ENCODE results near the gene TOP3A. TPM values are rescaled to one million over a fixed set of nuclear protein-coding genes. Genes with fewer than 3 reads are reported as not detected.
A peak's percentile ranks its signal among the peaks of the same experiment; 100 is the strongest.

TOP3A gene
- total RNA-seq, 4 donors from 2014 or later: 22.9 to 47.2 (median 27.5) TPM

GRCh38 chr17:18263885-18264682 lies 50.7 kb downstream of the TOP3A start:
- peaks cover 32% of the 10 kb centered on the region for H3K4me1 ChIP-seq

GRCh38 chr17:18262641-18263040 lies 52.2 kb downstream of the TOP3A start:
- H3K27ac ChIP-seq: no peak overlapping the region
- H3K9me3 ChIP-seq: no peaks in the 10 kb centered on the region
- H3K4me3 ChIP-seq: no peak overlapping the region
- no peaks in the 10 kb centered on the region for H3K27me3 ChIP-seq
- peaks cover 38% of the 10 kb centered on the region for H3K4me1 ChIP-seq
- peaks cover 32% of the 10 kb centered on the region for H3K36me3 ChIP-seq
- WGBS: 73% methylated on average over 12 of the region's 12 CpGs
- DNase-seq (ENCODE audit: low spot score in 2 of 2): no peak
- TF ChIP-seq POLR2AphosphoS5 (IDR thresholded peaks at IDR 0.05) (no peak), EP300 (IDR thresholded peaks at IDR 0.05) (no peak), CTCF (IDR thresholded peaks at IDR 0.05) (no peak), POLR2A (IDR thresholded peaks at IDR 0.05) (no peak)

More at GRCh38 chr17:18263885-18264682, 50.7 kb downstream of the TOP3A start:
- 93% methylated on average over 18 of the region's 50 CpGs for WGBS
- Histone ChIP-seq H3K4me3 (no peak overlapping the region), H3K27me3 (no peaks in the 10 kb centered on the region), H3K36me3 (peaks cover 32% of the 10 kb centered on the region), H3K9me3 (no peaks in the 10 kb centered on the region), H3K27ac (no peak overlapping the region)
- no peak for DNase-seq (ENCODE audit: low spot score in 2 of 2)
- TF ChIP-seq POLR2AphosphoS5 (IDR thresholded peaks at IDR 0.05): no peak
- TF ChIP-seq EP300 (IDR thresholded peaks at IDR 0.05): no peak
- TF ChIP-seq POLR2A (IDR thresholded peaks at IDR 0.05): no peak

GRCh38 chr17:18262111-18262510 lies 52.7 kb downstream of the TOP3A start:
- Histone ChIP-seq H3K9me3 (no peaks in the 10 kb centered on the region), H3K4me1 (peaks cover 43% of the 10 kb centered on the region), H3K36me3 (peaks cover 32% of the 10 kb centered on the region), H3K27ac (no peak overlapping the region), H3K27me3 (no peaks in the 10 kb centered on the region), H3K4me3 (peak overlapping the region; percentile 64)
- DNase-seq (ENCODE audit: low spot score in 2 of 2): no peak
- TF ChIP-seq POLR2A (IDR thresholded peaks at IDR 0.05): no peak
- no peak for TF ChIP-seq POLR2AphosphoS5 (IDR thresholded peaks at IDR 0.05)
- TF ChIP-seq EP300 (IDR thresholded peaks at IDR 0.05): no peak
- no CpG with 5 or more reads among the region's 2 CpGs for WGBS

- H3K27me3 ChIP-seq: no peaks in the 10 kb centered on the region
- H3K36me3 ChIP-seq: peaks cover 32% of the 10 kb centered on the region
- no peak for TF ChIP-seq POLR2A (IDR thresholded peaks at IDR 0.05)
- no peak for TF ChIP-seq CTCF (IDR thresholded peaks at IDR 0.05)
- TF ChIP-seq POLR2AphosphoS5 (IDR thresholded peaks at IDR 0.05): no peak
- no peak for TF ChIP-seq EP300 (IDR thresholded peaks at IDR 0.05)
- no peak for DNase-seq (ENCODE audit: low spot score in 2 of 2)
- H3K27ac ChIP-seq: peak overlapping the region; percentile 89
- H3K4me3 ChIP-seq: peak overlapping the region; percentile 64
- H3K4me1 ChIP-seq: peaks cover 48% of the 10 kb centered on the region
- WGBS: 64% methylated on average over 3 of the region's 3 CpGs
- H3K9me3 ChIP-seq: no peaks in the 10 kb centered on the region
These were observed 53.1 kb downstream of the TOP3A start for GRCh38 chr17:18261659-18262058.

- Histone ChIP-seq H3K9me3 (no peaks in the 10 kb centered on the region), H3K4me3 (peak overlapping the region; percentile 64), H3K27me3 (no peaks in the 10 kb centered on the region), H3K27ac (peak overlapping the region; percentile 89), H3K36me3 (peaks cover 35% of the 10 kb centered on the region), H3K4me1 (peaks cover 52% of the 10 kb centered on the region)
- 0% methylated on average over 6 of the region's 16 CpGs for WGBS
- no peak for TF ChIP-seq POLR2AphosphoS5 (IDR thresholded peaks at IDR 0.05)
- TF ChIP-seq POLR2A (IDR thresholded peaks at IDR 0.05): no peak
- no peak for TF ChIP-seq EP300 (IDR thresholded peaks at IDR 0.05)
- TF ChIP-seq CTCF (IDR thresholded peaks at IDR 0.05): no peak
- DNase-seq (ENCODE audit: low spot score in 2 of 2): no peak
These were observed 53.7 kb downstream of the TOP3A start for GRCh38 chr17:18261146-18261515.

- peak; percentile 97 to 98 for DNase-seq (ENCODE audit: low spot score in 2 of 2)
- WGBS: 0% methylated on average over 22 of the region's 72 CpGs
- Histone ChIP-seq H3K9me3 (no peaks in the 10 kb centered on the region), H3K36me3 (peaks cover 36% of the 10 kb centered on the region), H3K4me1 (peaks cover 52% of the 10 kb centered on the region), H3K27me3 (no peaks in the 10 kb centered on the region), H3K4me3 (peak within 1 kb of the TSS; percentile 64), H3K27ac (peak within 1 kb of the TSS; percentile 89)
- no peak for TF ChIP-seq CTCF (IDR thresholded peaks at IDR 0.05)
- peak in 2 of 3 donors; percentile 26 to 65 for TF ChIP-seq POLR2AphosphoS5 (IDR thresholded peaks at IDR 0.05)
- TF ChIP-seq EP300 (IDR thresholded peaks at IDR 0.05): no peak
- TF ChIP-seq POLR2A (IDR thresholded peaks at IDR 0.05): no peak
These were observed 54.3 kb downstream of the TOP3A start, which contains the start of gene MIEF2 for GRCh38 chr17:18260332-18261145. Gene MIEF2, plus strand, starts transcription at chr17:18260662. Its CDS starts 2,059 bp downstream, at chr17:18262721.
